Measurements from ENCODE around the gene ARID3A. TPM values are rescaled to one million over a fixed set of nuclear protein-coding genes. Genes with fewer than 3 reads are reported as not detected.

ARID3A gene
- polyA plus RNA-seq, 4 donors: 13.2 to 35.9 (median 19.1) TPM

DNA sequence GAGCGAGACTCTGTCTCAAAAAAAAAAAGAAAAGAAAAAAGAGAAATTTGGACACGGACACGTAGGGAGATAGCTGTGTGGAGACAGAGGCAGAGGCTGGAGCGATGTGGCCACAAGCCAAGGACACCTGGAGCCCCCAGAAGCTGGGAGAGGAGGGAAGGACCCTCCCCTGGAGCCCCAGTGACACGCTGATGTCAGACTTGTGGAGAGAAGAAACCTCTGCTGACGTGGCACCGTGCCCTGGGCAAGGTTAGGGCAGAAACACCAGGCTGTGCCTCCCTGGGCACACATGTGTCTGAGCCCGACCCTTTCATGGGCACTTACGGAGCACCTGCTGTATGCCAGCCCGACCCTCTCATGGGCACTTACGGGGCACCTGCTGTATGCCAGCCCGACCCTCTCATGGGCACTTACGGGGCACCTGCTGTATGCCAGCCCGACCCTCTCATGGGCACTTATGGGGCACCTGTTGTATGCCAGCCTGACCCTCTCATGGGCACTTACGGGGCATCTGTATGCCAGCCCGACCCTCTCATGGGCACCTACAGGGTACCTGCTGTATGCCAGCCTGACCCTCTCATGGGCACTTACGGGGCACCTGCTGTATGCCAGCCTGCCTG, 17.8 kb downstream of the ARID3A start:
- no peak for DNase-seq (ENCODE audit: low read depth in 4 of 4, low spot score in 3 of 4)

DNA sequence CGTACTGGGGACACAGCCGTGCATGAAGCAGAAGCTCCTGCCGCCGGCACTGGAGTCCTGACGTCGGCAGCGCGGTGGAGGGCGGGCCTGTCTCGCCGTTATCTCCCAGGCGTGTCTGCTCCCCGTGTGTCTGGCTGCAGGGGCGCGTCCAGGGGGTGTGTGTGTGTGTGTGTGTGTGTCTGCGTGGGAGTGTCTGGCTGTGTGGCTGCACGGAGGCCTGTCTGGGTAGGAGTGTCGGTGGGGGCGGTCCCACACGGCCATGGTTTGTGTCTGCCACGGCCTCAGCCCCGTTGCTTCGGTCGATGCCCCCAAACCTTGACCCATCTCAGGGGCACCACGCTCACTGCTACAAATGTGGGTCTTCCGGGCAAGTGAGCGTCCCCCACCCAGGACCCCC, 18.3 kb downstream of the ARID3A start:
- DNase-seq (ENCODE audit: low read depth in 4 of 4, low spot score in 3 of 4): no peak

DNA sequence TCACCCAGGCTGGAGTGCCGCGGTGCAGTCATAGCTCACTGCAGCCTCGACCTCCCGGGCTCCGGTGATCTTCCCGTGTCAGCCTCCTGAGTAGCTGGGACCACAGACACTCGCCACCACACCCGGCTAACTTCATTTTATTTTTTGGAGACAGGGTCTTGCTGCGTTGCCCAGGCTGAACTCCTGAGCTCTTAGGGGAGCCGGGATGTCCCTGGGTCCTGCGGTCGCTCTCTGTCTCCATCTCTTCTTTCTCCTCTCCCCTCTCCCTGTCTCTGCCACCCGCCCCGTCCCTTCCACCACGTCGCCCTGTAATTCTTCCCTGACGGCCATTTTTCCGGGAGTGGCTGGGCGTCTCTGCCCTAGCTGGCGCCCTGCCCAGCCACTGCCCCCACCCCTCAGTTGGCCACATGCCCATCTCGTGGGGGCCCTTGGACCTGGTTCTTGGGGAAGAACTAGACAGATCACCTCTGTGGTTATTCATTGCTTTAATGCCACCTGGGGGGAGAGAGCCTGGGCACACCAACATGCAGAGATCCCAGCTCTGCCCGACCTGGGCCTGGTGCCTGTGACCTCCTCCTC, 18.9 kb downstream of the ARID3A start:
- no peak for DNase-seq (ENCODE audit: low read depth in 4 of 4, low spot score in 3 of 4)

DNA sequence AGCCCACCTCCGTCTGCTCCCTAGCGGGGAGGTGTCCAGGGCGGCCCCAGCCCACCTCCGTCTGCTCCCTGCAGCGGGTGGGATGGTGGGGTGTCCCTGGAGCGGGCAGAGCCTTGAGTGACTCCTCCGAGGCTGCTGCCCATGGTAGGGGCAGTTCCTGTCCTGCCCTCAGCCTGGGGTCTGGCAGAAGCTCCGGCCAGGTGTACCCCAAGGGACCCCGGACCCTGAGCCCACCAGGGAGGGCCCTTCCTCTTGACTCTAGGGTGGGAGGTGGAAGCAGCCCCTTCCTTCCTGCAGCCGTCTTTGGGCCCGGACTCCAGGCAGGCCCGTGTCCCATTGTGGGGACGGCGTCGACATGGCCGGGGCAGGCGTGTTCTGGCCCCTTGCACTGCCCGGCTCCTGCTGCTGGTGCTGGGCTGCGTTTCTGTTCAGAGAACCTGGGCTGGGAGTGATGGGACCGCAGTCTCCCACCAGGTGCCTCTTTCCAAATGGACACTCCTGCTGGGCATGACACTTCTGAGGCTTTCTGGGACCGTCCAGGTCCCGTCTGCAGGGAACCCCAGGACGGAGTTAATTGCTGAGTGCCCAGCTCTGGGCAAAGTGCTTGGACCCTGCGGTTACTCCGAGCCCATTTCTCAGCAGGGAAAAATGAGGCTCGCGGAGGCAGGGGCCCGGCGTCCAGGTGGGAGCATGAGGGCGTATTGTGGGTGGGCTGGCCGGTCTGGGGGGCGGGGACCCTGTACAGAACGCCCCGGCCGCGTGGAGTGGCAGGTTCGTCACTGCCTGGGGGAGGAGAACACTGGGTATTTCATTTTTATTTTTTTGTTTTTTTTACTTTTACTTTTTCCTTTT, 19.8 kb downstream of the ARID3A start:
- no peak for DNase-seq (ENCODE audit: low read depth in 4 of 4, low spot score in 3 of 4)

DNA sequence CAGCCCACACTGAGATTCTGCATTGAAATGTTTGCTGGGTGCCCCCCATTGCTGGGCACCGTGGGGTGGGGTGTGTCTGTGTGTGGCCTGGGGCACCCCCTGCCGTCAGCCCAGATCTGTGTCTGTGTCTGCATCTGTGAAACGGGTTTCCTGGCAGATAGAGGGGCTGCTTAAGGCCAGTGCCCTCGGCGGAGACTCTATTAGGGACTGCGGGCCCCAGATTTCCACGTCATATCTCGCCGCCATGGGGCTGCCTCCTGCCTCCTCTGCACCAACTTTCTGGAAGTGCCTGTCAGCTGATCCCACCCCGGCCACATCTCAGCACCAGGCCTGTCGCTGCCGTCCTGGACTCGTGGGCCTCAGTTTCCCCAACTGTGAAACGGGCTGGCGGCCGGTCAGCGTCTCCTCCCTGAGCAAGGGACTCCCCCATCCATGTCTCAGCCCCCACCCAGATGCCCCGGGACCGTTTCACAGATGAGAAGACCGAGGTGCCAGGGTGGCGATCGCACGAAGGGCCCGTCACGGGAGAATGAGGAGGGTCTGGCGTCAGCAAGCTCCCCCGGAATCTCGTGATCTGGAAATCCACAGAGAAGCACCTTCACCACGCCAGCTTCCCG, 21.4 kb downstream of the ARID3A start:
- no peak for DNase-seq (ENCODE audit: low read depth in 4 of 4, low spot score in 3 of 4)

DNA sequence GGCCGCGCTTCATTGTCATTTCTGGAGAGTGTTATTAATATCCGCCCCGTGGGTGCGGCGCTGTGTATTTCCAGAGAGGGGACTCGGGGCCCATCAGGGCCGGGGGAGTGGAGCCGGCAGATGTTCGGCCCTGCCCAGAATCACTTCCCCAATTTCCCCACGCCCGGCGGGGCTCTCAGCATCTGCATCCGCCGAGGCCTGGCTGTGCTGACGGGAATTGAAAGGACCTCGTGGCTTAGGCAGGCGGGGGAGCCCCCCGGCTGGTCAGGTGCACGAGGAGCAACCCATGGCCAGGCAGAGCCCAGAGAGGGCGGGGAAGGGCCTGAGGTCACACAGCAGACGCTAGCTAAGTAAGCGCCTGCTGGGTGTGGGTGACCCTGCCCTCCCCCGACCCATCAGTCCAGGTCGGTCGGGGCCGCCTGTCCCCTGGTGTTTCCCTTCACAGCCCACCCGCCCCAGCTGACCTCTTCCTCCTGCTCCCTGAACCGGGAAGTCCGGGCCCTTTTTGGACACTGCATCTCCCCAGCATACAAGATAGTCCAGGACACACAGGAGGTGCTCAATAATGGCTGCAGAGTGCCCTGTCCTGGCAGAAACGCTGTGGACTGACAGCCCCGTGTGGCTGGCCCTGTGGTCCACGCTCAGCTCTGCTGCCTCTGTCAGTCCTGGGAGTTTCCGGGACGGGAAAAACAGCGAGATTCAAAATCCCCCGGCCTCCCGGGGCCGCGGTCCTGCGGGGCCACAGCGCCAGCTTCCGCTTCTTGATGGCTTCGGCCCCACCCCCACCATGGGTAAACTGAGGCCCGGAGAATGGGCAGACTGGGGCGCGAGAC, 22.1 kb downstream of the ARID3A start:
- no peak for DNase-seq (ENCODE audit: low read depth in 4 of 4, low spot score in 3 of 4)

DNA sequence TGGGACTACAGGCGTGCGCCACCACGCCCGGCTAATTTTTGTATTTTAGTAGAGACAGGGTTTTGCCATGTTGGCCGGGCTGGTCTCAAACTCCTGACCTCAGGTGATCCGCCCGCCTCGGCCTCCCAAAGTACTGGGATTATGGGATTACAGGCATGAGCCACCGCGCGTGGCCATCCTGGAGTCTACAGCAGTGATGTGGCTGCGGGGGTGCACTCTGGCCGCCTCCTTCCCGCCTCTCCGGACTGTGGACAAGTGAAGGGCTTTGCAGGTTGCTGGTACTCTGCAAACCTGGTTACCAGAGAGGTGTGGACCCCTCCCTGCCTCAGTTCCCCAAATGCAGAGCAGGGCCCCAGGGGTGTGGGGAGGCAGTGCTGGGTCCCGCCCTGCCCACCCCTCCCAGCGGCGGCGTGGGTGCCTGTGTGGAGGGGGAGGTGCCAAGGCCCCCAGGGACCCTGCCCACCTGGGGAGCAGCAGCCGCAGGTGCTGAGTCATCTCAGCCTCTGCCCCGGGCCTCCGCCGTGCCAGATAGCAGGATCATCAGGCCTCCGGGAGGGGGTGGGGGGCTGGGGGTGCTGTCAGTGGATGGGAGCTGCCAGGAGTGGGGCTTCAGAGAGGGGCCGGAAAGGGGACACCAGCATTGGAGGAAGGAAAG, 23.1 kb downstream of the ARID3A start:
- no peak for DNase-seq (ENCODE audit: low read depth in 4 of 4, low spot score in 3 of 4)

DNA sequence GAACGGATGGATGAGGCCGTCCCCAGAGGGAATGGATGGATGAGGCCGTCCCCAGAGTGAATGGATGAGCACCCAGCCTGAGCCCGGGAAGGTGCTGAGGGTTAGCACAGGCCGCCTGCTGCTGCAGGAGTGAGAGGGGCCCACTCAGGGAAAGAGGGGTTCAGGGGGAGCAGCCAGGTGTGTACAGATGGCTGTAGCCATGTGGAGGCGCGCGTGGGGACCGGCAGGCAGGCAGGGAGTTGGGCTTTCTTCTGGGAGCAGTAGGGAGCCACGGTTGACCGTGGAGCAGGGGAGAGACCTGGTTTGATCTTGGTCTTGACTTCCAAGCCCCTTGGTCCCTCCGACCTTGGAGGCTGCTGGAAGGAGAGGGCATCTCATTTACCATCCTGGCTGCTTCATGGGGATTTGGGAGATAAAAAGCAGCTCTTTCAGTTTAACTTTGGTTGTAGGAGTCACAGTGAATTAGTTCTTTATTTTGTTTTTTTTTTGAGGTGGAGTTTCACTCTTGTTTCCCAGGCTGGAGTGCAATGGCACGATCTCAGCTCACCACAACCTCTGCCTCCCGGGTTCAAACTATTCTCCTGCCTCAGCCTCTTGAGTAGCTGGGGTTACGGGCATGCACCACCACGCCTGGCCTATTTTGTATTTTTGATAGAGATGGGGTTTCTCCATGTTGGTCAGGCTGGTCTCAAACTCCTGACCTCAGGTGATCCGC, 24.7 kb downstream of the ARID3A start:
- DNase-seq (ENCODE audit: low read depth in 4 of 4, low spot score in 3 of 4): no peak

DNA sequence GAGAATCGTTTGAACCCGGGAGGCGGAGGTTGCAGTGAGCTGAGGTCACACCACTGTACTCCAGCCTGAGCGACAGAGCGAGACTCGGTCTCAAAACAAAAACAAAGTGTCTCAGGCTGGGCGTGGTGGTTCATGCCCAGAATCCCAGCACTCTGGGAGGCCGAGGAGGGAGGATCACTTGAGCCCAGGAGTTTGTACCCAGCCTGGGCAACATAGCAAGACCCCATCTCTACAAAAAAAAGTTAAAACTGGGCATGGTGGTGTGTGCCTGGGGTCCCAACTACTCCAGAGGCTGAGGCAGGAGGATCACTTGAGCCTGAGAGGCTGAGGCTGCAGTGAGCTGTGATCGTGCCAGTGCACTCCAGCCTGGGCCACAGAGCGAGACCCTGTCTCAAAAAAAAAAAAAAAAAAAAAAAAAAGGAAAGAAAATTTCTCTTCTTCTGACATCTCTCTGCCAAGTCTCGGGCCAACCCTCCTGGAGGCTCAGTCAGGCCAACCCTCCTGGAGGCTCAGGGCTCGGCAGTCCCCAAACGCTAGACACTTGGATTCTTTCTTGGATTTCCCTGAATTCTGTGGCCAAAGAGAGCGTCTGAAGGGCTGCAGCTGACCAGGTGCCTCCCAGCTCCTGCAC, 26.3 kb downstream of the ARID3A start:
- DNase-seq (ENCODE audit: low read depth in 4 of 4, low spot score in 3 of 4): no peak

DNA sequence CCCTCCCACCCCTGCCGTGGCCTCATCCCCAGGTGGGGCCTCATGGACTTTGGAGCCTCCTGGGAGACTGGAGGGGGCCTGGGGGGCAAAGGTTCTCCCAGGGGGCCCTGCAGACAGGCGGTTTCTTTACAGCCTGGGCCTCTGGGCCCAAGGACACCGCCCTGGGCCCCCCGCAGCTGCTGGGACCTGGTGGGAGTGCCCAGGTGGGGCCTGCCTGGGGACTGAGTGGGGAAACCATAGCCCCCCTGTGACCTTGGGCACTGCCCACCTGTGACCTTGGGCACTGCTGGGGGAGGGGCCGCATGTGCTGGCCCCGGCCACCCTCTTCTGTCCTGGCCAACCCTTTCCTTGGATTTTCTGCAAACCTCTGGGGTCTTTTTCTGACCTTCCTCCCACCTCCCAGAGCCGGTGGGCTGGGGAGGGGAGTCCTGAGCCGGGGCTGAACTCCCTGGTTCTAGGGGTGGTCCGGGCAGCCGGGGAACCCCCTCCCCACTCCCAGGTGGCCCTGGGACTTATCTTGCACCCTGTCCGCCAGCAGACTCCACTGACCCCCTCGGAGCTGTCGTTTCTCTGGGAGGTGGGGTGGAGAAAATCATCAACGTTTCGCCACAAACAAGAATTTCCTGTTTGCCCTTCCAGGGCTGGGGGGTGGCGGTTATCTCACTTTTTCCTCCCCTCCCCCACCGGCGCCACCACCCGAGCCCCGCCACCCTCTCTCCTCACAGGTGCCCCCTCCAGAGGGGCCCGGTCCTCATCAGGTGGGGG, 27.0 kb downstream of the ARID3A start:
- DNase-seq (ENCODE audit: low read depth in 4 of 4, low spot score in 3 of 4): no peak

DNA sequence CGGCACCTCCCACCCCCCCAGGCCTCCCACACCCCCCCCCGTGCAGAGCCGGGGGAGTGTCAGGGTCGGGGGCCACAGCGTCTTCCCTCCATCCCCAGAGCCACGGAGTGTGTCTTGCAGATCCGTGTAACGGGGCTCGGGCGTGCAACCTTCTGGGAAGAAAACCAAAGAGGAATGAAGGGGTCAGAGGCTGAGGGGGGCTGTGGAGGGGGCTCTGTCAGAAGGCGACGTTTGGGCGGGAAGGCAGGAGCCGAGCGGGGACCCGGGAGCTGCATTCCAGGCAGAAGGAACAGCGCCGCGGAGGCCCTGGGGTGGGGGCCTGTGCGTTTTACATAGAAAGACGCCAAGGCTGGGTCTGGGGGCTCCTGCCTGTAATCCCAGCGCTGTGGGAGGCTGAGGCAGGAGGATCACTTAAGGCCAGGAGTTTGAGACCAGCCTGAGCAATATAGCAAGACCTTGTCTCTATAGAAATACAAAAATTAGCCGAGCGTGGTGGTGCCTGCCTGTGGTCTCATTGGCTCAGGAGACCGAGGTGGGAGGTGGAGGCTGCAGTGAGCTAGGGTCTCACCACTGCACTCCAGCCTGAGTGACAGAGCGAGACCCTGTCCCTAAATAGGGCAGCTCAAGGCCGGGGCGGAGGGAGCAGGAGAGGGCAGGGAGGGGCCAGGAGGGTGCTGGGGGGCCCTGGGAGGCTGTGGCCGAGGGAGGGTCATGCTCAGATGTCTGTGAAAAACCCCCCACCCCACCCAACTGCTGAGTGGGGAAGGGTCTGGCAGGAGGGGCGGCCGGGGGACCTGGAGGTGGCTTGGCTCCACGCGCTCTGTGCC, 27.8 kb downstream of the ARID3A start:
- DNase-seq (ENCODE audit: low read depth in 4 of 4, low spot score in 3 of 4): no peak

DNA sequence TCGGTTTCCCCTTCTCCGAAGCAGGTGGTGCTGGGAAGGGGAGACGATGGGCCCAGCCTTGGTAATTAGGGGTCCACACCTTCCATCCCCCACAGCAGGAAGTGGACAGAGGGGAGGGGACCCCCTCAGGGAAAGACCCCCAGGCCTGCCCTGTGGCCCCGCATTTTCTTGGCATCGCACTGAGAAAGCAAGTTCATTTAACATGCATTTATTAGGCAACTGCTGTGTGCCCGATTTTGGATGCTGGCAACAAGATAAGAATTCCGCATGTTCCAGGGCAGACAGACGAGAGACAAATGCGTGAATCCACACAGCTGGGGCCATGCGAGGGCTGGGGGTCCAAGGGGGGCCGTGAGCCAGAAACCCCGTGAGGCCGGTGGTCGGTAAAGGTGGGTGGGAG, 28.4 kb downstream of the ARID3A start:
- no peak for DNase-seq (ENCODE audit: low read depth in 4 of 4, low spot score in 3 of 4)

DNA sequence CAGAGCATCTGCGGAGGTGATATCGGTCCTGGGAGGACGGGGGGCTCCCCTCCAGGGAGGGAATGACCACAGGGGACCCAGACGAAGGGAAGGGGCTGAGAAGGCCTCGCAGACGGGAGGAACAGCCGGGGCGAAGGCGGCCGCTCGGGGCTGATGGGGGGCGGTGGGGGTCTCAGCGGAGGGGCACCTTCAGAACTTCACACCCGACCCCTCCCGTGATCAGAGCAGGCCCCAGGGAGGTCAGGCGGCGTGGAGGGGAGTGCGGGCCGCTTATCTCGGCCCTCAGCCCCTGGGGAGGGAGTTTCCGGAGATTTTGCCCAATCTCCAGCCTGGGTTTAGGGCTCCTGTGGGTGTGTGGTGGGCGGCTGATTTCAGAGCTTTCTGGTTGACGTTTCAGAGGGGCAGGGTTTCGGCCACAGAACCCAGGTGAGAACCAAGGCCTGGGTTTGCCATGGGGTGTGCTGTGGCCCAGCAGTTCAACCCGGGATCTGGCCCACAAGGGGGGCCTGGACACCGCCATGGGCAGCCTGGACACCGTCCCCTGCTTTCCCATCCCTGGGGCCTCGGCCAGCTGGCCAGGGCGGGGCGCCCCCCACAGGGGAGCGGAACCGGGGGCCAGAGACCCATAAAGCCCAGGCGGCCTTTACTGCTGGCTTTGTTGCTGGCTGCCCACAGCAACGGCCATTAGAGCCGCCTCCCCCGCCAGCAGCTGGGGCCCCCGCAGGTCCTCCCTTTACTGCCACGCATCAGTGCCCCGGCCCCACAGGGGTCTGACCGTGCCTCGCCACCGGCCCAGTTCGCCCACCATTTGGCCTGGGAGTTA, 29.0 kb downstream of the ARID3A start:
- no peak for DNase-seq (ENCODE audit: low read depth in 4 of 4, low spot score in 3 of 4)

DNA sequence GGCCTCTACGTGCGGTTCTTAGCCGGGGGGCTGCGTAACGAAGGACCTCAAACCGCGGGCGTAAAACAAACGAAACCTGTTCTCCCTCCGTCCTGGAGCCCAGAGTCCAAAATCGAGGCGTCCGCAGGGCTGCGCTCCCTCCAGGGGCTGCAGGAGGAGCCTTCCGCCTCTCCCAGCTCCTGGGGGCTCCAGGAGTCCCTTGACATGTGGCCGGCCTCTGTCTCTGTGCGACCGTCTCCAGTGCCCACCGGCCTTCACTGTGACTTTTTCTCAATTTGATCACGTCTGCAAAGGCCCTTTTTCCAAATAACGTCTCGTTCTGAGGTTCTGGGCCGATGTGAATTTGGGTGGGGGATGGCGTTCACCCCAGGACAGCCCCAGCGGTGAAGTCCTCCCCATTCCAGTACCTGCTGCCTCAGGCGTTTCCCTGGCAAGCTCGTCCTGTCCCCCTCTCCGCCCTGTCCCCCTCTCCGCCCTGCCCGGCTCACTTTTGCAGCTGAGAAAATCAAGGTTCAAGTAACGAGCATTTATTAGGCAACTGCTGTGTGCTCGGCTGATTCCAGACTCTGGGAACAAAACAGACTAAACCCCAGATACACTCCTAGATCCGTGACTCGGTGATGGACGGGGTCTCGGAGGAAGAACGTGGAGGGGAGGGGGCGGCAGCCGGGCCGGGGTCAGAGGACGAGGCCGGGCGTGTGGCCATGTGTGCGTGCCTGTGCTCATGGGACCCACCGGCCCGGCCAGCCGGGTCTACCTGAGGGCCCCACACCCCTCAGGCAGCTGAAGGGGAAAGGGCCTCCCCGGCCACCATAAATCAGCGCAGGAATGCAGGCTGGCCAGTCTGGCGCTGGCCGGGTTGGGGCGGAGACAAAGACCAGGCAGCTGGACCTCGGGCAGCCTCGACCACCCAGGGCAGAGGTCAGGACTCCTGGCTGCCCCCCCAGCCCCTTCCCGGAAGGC, 30.2 kb downstream of the ARID3A start:
- no peak for DNase-seq (ENCODE audit: low read depth in 4 of 4, low spot score in 3 of 4)

DNA sequence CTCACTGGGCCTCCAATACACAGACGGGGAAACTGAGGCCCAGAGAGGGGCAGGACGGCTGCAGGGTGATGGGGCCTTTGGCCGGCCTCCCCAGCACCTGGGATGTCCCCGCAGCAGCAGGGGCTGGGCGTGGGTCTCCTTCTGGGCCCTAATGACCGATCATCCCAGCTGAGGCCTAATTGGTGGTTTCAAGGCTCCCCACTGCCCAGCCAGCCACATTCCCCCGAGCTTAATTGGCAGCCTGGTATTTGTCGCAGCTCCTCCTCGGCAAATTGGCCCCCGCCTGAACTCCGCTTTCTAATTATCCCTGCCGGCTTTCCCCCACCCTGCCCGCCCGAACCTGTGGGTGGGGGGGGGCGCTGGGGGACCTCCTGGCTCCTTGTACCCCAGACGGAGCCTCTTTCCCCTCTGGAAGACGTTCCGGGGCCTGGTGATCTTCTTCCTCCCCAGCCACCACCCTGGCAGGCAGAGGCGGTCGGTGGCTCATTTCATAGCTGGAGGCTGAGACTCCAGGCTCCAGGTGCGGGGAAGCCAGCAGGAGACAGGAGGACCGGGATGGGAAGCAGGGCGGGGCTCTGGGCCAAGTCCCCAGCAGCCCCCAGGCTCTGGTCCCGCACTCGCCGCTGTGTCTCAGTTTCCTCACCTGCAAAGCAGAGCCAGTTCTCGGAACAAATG, 31.1 kb downstream of the ARID3A start:
- DNase-seq (ENCODE audit: low read depth in 4 of 4, low spot score in 3 of 4): no peak
